GM12878 (cell line): ENCODE measurements around the gene GPR61. TPM values are rescaled to one million over a fixed set of nuclear protein-coding genes. Genes with fewer than 3 reads are reported as not detected.
A peak's percentile ranks its signal among the peaks of the same experiment; 100 is the strongest.

ENCODE experiments used
- ATAC-seq: fragments of 200-7000 bp; cut with Tn5 transposase; 3 replicates; pipeline ENCODE4 v1.9.1; 2020; ENCODE audit warnings: mild to moderate bottlenecking, moderate library complexity
- BruUV-seq: library from RNA; stranded (reverse); fragments of 400-500 nt; replicated peaks from 2 replicates; lab custom pipeline; 2021; lab: Mats Ljungman, UMichigan
- CTCF ChIA-PET: fragments of 300-600 bp; sonication (Branson Sonifier 250); formaldehyde crosslinking; extraction: SDS; loops from one replicate; lab custom pipeline; 2021; ENCODE audit warnings: inconsistent platforms; lab: Yijun Ruan, JAX
- POLR2A ChIA-PET: fragments of 350-600 bp; formaldehyde crosslinking; extraction: SDS; loops from one replicate; lab custom pipeline; 2021; ENCODE audit warnings: inconsistent platforms; lab: Charles Lee
- RAD21 ChIA-PET: fragments of 300-600 bp; sonication (Branson Sonifier 250); formaldehyde crosslinking; loops from one replicate; lab custom pipeline; 2023; ENCODE audit warnings: antibody characterized with exemption; ENCODE audit not compliant: unreplicated experiment; lab: Charles Lee
- SMC1A ChIA-PET: fragments of 300-600 bp; sonication (Branson Sonifier 250); formaldehyde crosslinking; loops from one replicate; lab custom pipeline; 2023; ENCODE audit not compliant: unreplicated experiment, uncharacterized antibody; lab: Charles Lee
- DNase-seq: peaks from one replicate; pipeline ENCODE4 v3.0.0-alpha.2; 2011; ENCODE audit warnings: low read depth, low spot score
- FAIRE-seq: peaks from 3 replicates; lab custom pipeline; 2011; peaks lifted over from hg19 to GRCh38; lab: Jason Lieb, UNC
- H2AFZ ChIP-seq: 2 replicates; pipeline ENCODE4 v1.6.0; 2011; ENCODE audit warnings: low read depth, low read length, control low read depth; ENCODE audit not compliant: control insufficient read depth
- H3K27ac ChIP-seq: 2 replicates; pipeline ENCODE4 v1.5.1; 2011; ENCODE audit warnings: control low read depth; ENCODE audit not compliant: control insufficient read depth, insufficient read depth
- H3K27me3 ChIP-seq, 2 experiments: replicated peaks in 1 of 2; 2 replicates each; pipeline versions ENCODE4 v1.6.0 to v1.6.1; 2011; ENCODE audit warnings: low read length in 1 of 2; ENCODE audit not compliant: control insufficient read depth in 2 of 2, insufficient read depth in 2 of 2
- H3K36me3 ChIP-seq, 2 experiments: 2 replicates each; pipeline ENCODE4 v1.5.1; 2011; ENCODE audit warnings: low read length in 1 of 2; ENCODE audit not compliant: control insufficient read depth in 2 of 2, insufficient read depth in 2 of 2
- H3K4me1 ChIP-seq: 2 replicates; pipeline ENCODE4 v1.6.1; 2011; ENCODE audit warnings: mild to moderate bottlenecking, low read length, moderate library complexity, mixed read lengths; ENCODE audit not compliant: control insufficient read depth, insufficient read depth
- H3K4me2 ChIP-seq: 2 replicates; pipeline ENCODE4 v1.6.0; 2011; ENCODE audit warnings: control low read depth; ENCODE audit not compliant: control insufficient read depth, insufficient read depth
- H3K4me3 ChIP-seq: fragments of 200-600 bp; sonication (generic); 2 replicates; pipeline ENCODE4 v1.5.1; 2016
- H3K79me2 ChIP-seq: 2 replicates; pipeline ENCODE4 v1.6.0; 2011; ENCODE audit warnings: low read length; ENCODE audit not compliant: control insufficient read depth, insufficient read depth
- H3K9ac ChIP-seq: 2 replicates; pipeline ENCODE4 v1.8.0; 2011; ENCODE audit warnings: low read length, control low read depth, mixed read lengths; ENCODE audit not compliant: control insufficient read depth, insufficient read depth
- H3K9me3 ChIP-seq: replicated peaks from 3 replicates; pipeline ENCODE4 v1.5.1; 2011; ENCODE audit warnings: mild to moderate bottlenecking, low read length; ENCODE audit not compliant: control insufficient read depth, insufficient read depth
- H4K20me1 ChIP-seq: 2 replicates; pipeline ENCODE4 v1.6.0; 2011; ENCODE audit not compliant: control insufficient read depth, insufficient read depth
- CHD4 ChIP-seq: fragments of 200-600 bp; sonication (generic); IDR thresholded peaks from 2 replicates; pipeline ENCODE4 v1.6.1; 2016; ENCODE audit warnings: mild to moderate bottlenecking
- CTCF ChIP-seq, 3 experiments: IDR thresholded peaks in 2 of 3; conservative IDR thresholded peaks in 1 of 3; 2 replicates each; pipeline ENCODE4 v1.5.1; 2011; ENCODE audit warnings: low read depth in 3 of 3, low read length in 3 of 3, mild to moderate bottlenecking in 3 of 3, control low read depth in 2 of 3, moderate library complexity in 2 of 3, inconsistent platforms in 1 of 3, mixed read lengths in 1 of 3; ENCODE audit not compliant: control insufficient read depth in 2 of 3, insufficient read depth in 1 of 3; ENCODE audit errors: extremely low read depth in 1 of 3
- GABPA ChIP-seq: IDR thresholded peaks from 2 replicates; pipeline ENCODE4 v1.6.1; 2014; ENCODE audit warnings: antibody characterized with exemption, low read depth, mild to moderate bottlenecking, inconsistent platforms
- HDGF ChIP-seq: fragments of 450-650 bp; IDR thresholded peaks from 2 replicates; pipeline ENCODE4 v1.6.1; 2016; ENCODE audit warnings: antibody characterized with exemption
- HSF1 ChIP-seq: fragments of 150-350 bp; IDR thresholded peaks from 2 replicates; pipeline ENCODE4 v1.6.1; 2014; ENCODE audit warnings: mild to moderate bottlenecking, low read depth, low read length
- KLF5 ChIP-seq: fragments of 450-650 bp; IDR thresholded peaks from 2 replicates; pipeline ENCODE4 v1.6.1; 2014; ENCODE audit warnings: mild to moderate bottlenecking; ENCODE audit not compliant: partially characterized antibody
- LARP7 ChIP-seq: fragments of 450-650 bp; IDR thresholded peaks from 2 replicates; pipeline ENCODE4 v1.6.1; 2017; ENCODE audit warnings: mild to moderate bottlenecking
- NKRF ChIP-seq: fragments of 450-650 bp; conservative IDR thresholded peaks from 2 replicates; pipeline ENCODE4 v1.6.1; 2017; ENCODE audit warnings: mild to moderate bottlenecking, moderate library complexity
- RAD21 ChIP-seq: IDR thresholded peaks from 2 replicates; pipeline ENCODE4 v1.6.1; 2011; ENCODE audit warnings: mild to moderate bottlenecking, low read depth, low read length, moderate library complexity; ENCODE audit not compliant: insufficient read depth
- RB1 ChIP-seq: fragments of 450-650 bp; formaldehyde crosslinking; IDR thresholded peaks from 2 replicates; pipeline ENCODE4 v1.6.1; 2017; ENCODE audit warnings: mild to moderate bottlenecking, borderline replicate concordance
- SMC3 ChIP-seq: IDR thresholded peaks from 2 replicates; pipeline ENCODE4 v1.6.1; 2011; ENCODE audit warnings: low read length, improper control_type of control experiment, borderline replicate concordance
- SUPT20H ChIP-seq: IDR thresholded peaks from 2 replicates; pipeline ENCODE4 v1.6.1; 2011; ENCODE audit warnings: low read depth, mild to moderate bottlenecking, low read length, moderate library complexity, borderline replicate concordance; ENCODE audit not compliant: control insufficient read depth
- ZBTB11 ChIP-seq: fragments of 450-650 bp; formaldehyde crosslinking; IDR thresholded peaks from 2 replicates; pipeline ENCODE4 v1.5.0; 2022; ENCODE audit warnings: mild to moderate bottlenecking, missing genetic modification characterization
- WGBS: methylation state at CpG from one replicate; pipeline ENCODE4 v1.1.6; 2016; ENCODE audit warnings: low lambda C conversion rate; ENCODE audit not compliant: insufficient replicate concordance, insufficient coverage; ENCODE audit errors: missing lambda C conversion rate; 5-methylcytosine and 5-hydroxymethylcytosine counted together
- in situ Hi-C: fragments of 300-500 bp; cut with MboI; formaldehyde crosslinking; loops from 9 replicates; pipeline ENCODE4 v1.14.3; 2018; ENCODE audit warnings: mixed read lengths
- intact Hi-C: fragments of 100-400 bp; cut with micrococcal nuclease; formaldehyde crosslinking; loops from one replicate; pipeline ENCODE4 v1.14.2; 2022; ENCODE audit not compliant: unreplicated experiment
- polyA plus RNA-seq, 11 experiments: library from polyadenylated mRNA; depleted of rRNA in 4 of 11; unstranded in 6 of 11; stranded (reverse) in 5 of 11; fragments of >200 nt; fragmentation: Nextera tagmentation in 4 of 11; fragmentation: Illumina TruSeq in 1 of 11; extraction: Ambion mirVana in 4 of 11; extraction: Trizol in 1 of 11; gene quantifications; 1 replicate in 1 of 11; 2 replicates in 10 of 11; pipeline versions ENCODE4 v1.2.1 to v1.2.3, GENCODE V29; 2011 to 2016; ENCODE audit warnings: inconsistent platforms in 2 of 11, missing spikeins in 2 of 11, low read depth in 1 of 11
- total RNA-seq, 4 experiments: library from RNA; depleted of rRNA in 3 of 4; stranded (reverse); fragments of >200 nt in 3 of 4; fragmentation: Illumina TruSeq in 1 of 4; extraction: Trizol in 1 of 4; gene quantifications; 2 replicates each; pipeline versions ENCODE4 v1.2.1 to v1.2.3, GENCODE V29; 2013 to 2021

Gene GPR61
- total and polyA plus RNA-seq, 10 of the 15 experiments (the other 5 are each of a cell fraction or from before 2014, with no cell fraction given): 0.19 to 1.1 (median 0.35) TPM; not detected in 2

GRCh38 chr1:109498161-109498801, 41.4 kb upstream of the GPR61 start:
- Histone ChIP-seq H3K79me2 (peaks cover 9% of the 10 kb centered on the region), H3K9ac (no peak overlapping the region), H3K4me1 (peaks cover 4% of the 10 kb centered on the region), H3K4me3 (no peak overlapping the region), H2AFZ (no peak overlapping the region), H4K20me1 (peaks cover 4% of the 10 kb centered on the region; the same call in 1 of the 2 replicates), H3K36me3 (peaks cover 7 to 20% of the 10 kb centered on the region in 2 experiments; a peak in 3 of 4 replicates), H3K27me3 (no peaks in the 10 kb centered on the region), H3K9me3 (no peaks in the 10 kb centered on the region), H3K4me2 (no peak overlapping the region), H3K27ac (no peak overlapping the region)
- FAIRE-seq: no peak
- no peak for DNase-seq
- BruUV-seq: no TSS peak
- in situ Hi-C loops (no loop called here), intact Hi-C loops (loop anchor here (1.0 kb wide), 1 partner anchor 34 kb away; no protein-coding TSS in a partner anchor)
- WGBS: 78% methylated on average over 12 of the region's 12 CpGs
- CTCF ChIA-PET: interaction anchor here (0.6 to 26.7 kb wide), 16 partner anchors 8 to 299 kb away, joined by 3 to 1280 read pairs (median 4); partner anchors contain the start of genes AMIGO1, GPR61 and GSTM1
- POLR2A ChIA-PET: interaction anchor here (0.6 to 2.4 kb wide), 6 partner anchors 12 to 73 kb away, joined by 3 to 10 read pairs (median 4); no protein-coding TSS in a partner anchor
- SMC1A ChIA-PET: interaction anchor here (0.9 to 14.4 kb wide), 7 partner anchors 8 to 48 kb away, joined by 3 to 431 read pairs (median 4); no protein-coding TSS in a partner anchor
- peak; percentile 8; the same call in 1 of the 3 replicates for ATAC-seq
- RAD21 ChIA-PET: interaction anchor here (0.7 to 13.4 kb wide), 6 partner anchors 15 to 73 kb away, joined by 3 to 422 read pairs (median 4); no protein-coding TSS in a partner anchor
- TF ChIP-seq SMC3 (peak; percentile 71), KLF5 (no peak), HSF1 (no peak), GABPA (no peak), CTCF (IDR thresholded peaks at IDR 0.05 in 2 of 3, conservative IDR thresholded peaks at IDR 0.05 in 1 of 3; ENCODE audit: control insufficient read depth in 2 of 3, extremely low read depth in 1 of 3, insufficient read depth in 1 of 3, low read depth in 3 of 3, low read length in 3 of 3) (peak; percentile 42 to 70 (median 63); a peak in 5 of 6 replicates), ZBTB11 (CRISPR knock-in tag) (no peak), CHD4 (no peak), LARP7 (no peak), RAD21 (peak; percentile 42; the same call in 1 of the 2 replicates), NKRF (no peak), HDGF (peak; percentile 69), SUPT20H (no peak), RB1 (0 out of 2 replicates have a peak, but pooled peaks have one; percentile 37)
